IPS-NIHi7 (cell line): Measurements from ENCODE around the gene LPIN3.
A peak's percentile ranks its signal among the peaks of the same experiment; 100 is the strongest.
"Not testable (repeated sequence)": the region's sequence is repeated elsewhere in the genome, so short reads cannot be mapped to it uniquely, and the experiment has no call there.

ENCODE experiments used
- DNase-seq: peaks from one replicate; pipeline ENCODE4 v3.0.0; 2012; ENCODE audit warnings: mixed read lengths; ENCODE audit errors: extremely low spot score

Gene LPIN3

GRCh38 chr20:41340327-41341055, at the start of gene LPIN3:
Gene LPIN3 (plus strand): TSS chr20:41340821. CDS start chr20:41345804, 4,983 bp downstream.
- peak; percentile 98 for DNase-seq

- DNase-seq = no peak
Measured at GRCh38 chr20:41293269-41294037, 47.2 kb upstream of the LPIN3 start.

- no peak for DNase-seq
Measured at GRCh38 chr20:41299899-41300298, 40.7 kb upstream of the LPIN3 start.

GRCh38 chr20:41300383-41300782, 40.2 kb upstream of the LPIN3 start:
- DNase-seq = no peak

GRCh38 chr20:41300886-41301285, 39.7 kb upstream of the LPIN3 start:
- DNase-seq = no peak

GRCh38 chr20:41304002-41304401, 36.6 kb upstream of the LPIN3 start:
- DNase-seq = no peak

GRCh38 chr20:41304424-41305079, 36.1 kb upstream of the LPIN3 start:
- no peak for DNase-seq

- DNase-seq = no peak
Measured at GRCh38 chr20:41306061-41306727, 34.4 kb upstream of the LPIN3 start.

- no peak for DNase-seq
Measured at GRCh38 chr20:41307021-41307420, 33.6 kb upstream of the LPIN3 start.

GRCh38 chr20:41308290-41308711, 32.3 kb upstream of the LPIN3 start:
- no peak for DNase-seq

GRCh38 chr20:41308726-41309413, 31.8 kb upstream of the LPIN3 start:
- no peak for DNase-seq

- DNase-seq = no peak
Measured at GRCh38 chr20:41309817-41310216, 30.8 kb upstream of the LPIN3 start.

- not testable (repeated sequence) for DNase-seq
Measured at GRCh38 chr20:41312009-41312408, 28.6 kb upstream of the LPIN3 start.

GRCh38 chr20:41314386-41314785, 26.2 kb upstream of the LPIN3 start:
- DNase-seq = no peak

- no peak for DNase-seq
Measured at GRCh38 chr20:41316051-41316450, 24.6 kb upstream of the LPIN3 start.

- DNase-seq = peak; percentile 85
Measured at GRCh38 chr20:41316602-41317545, 23.7 kb upstream of the LPIN3 start.

- DNase-seq = peak; percentile 100
Measured at GRCh38 chr20:41317546-41318270, 22.9 kb upstream of the LPIN3 start, which contains the start of gene ZHX3. Gene ZHX3 (minus strand): TSS chr20:41317731. CDS start chr20:41204916, 112,815 bp downstream.

- DNase-seq = no peak
Measured at GRCh38 chr20:41318271-41318649, 22.4 kb upstream of the LPIN3 start.

- DNase-seq = no peak
Measured at GRCh38 chr20:41320441-41320840, 20.2 kb upstream of the LPIN3 start.
